A549 (cell line): ENCODE results near the gene PCSK5.

ENCODE experiments used
- BHLHE40 ChIP-seq: IDR thresholded peaks from 2 replicates; pipeline ENCODE4 v1.6.1; 2012; ENCODE audit warnings: low read depth, low read length, inconsistent platforms
- CBX2 ChIP-seq: fragments of 200-600 bp; sonication (generic); IDR thresholded peaks from 2 replicates; pipeline ENCODE4 v1.6.1; 2016; ENCODE audit warnings: low read depth, mild to moderate bottlenecking, borderline replicate concordance
- CTCF ChIP-seq: fragments of >200 bp; sonication (Bioruptor Twin); formaldehyde crosslinking; IDR thresholded peaks from 3 replicates; pipeline ENCODE4 v1.5.1; 2016
- HES2 ChIP-seq: fragments of >200 bp; sonication (Bioruptor Twin); formaldehyde crosslinking; IDR thresholded peaks from 2 replicates; pipeline ENCODE4 v1.6.1; 2016
- KDM5A ChIP-seq: fragments of 200-600 bp; sonication (generic); IDR thresholded peaks from 2 replicates; pipeline ENCODE4 v1.6.1; 2016; ENCODE audit warnings: antibody characterized with exemption, mild to moderate bottlenecking
- MAX ChIP-seq: IDR thresholded peaks from 2 replicates; pipeline ENCODE4 v1.6.1; 2012
- NFE2L2 ChIP-seq: fragments of 150-350 bp; conservative IDR thresholded peaks from 2 replicates; pipeline ENCODE4 v1.6.1; 2014; ENCODE audit warnings: low read length
- PHF8 ChIP-seq: fragments of 200-600 bp; sonication (generic); IDR thresholded peaks from 2 replicates; pipeline ENCODE4 v1.6.1; 2016; ENCODE audit warnings: low read depth, mild to moderate bottlenecking, antibody characterized with exemption, moderate library complexity, borderline replicate concordance
- POLR2A ChIP-seq: IDR thresholded peaks from 2 replicates; pipeline ENCODE4 v1.6.1; 2012; ENCODE audit warnings: mild to moderate bottlenecking, low read length
- RCOR1 ChIP-seq: fragments of 150-350 bp; IDR thresholded peaks from 2 replicates; pipeline ENCODE4 v1.6.1; 2014; ENCODE audit warnings: antibody characterized with exemption, low read length, low read depth
- SMC3 ChIP-seq: fragments of >200 bp; sonication (Bioruptor Twin); formaldehyde crosslinking; IDR thresholded peaks from 3 replicates; pipeline ENCODE4 v1.6.1; 2018; ENCODE audit warnings: inconsistent platforms
- ZSCAN20 ChIP-seq: fragments of 250-450 bp; sonication (Bioruptor Pico); IDR thresholded peaks from 2 replicates; pipeline ENCODE4 v1.8.0; 2022; ENCODE audit warnings: mild to moderate bottlenecking, moderate library complexity

- TF ChIP-seq BHLHE40 (no peak), HES2 (no peak), PHF8 (no peak), ZSCAN20 (no peak), RCOR1 (no peak), POLR2A (no peak), CTCF (no peak), KDM5A (no peak), CBX2 (no peak), NFE2L2 (no peak), MAX (no peak), SMC3 (no peak)
These were observed 423.8 kb downstream of the PCSK5 start for GRCh38 chr9:76314321-76314720.
